CD4-positive, alpha-beta T cell treated with Interleukin-1 beta for 1 hour (primary cell): ENCODE measurements around the gene IL17RB.

ENCODE experiments used
- DNase-seq, 2 donors: peaks; one replicate each; pipeline ENCODE4 v3.0.0-alpha.2; 2020 to 2022

The IL17RB gene

DNA sequence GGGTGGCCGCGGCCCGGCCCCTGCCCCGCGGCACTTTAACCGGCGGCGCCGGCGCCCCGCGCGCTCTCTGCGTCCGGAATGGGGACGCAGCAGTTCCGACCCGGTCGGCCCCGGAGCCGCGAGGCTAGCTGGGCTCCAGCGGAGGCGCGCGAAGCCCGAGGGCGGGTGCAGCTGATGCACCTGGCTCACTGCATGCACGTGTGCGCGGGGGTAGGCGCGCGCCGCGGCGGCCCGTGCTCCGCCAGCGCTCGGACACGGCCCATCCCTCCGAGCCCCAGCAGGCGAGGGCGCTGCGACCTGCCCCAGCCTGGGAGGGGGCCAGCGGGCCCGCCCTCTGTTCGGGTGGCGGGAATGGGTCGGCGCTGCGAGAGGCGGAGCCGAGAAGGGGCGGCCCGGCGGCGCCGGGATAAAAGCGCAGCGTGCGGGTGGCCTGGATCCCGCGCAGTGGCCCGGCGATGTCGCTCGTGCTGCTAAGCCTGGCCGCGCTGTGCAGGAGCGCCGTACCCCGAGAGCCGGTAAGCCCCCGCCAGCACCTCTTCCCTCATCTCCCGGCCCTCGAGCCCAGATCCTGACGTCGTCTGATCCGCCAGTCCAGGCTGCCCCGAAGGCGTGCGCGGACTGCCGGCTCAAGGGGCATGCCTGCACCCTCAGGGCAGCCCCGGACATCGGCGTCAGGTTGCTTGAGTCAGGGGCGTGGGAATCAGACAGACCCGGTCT, at the start of gene IL17RB, which contains the start of gene CHDH:
TSS of gene IL17RB (plus strand) at position 435 of the 717 bp plus-strand sequence. CDS start at position 456, 21 bp downstream.
TSS of gene CHDH (minus strand) at position 286 of the 717 bp plus-strand sequence. CDS start 22,411 bp downstream, outside the sequence.
- DNase-seq = no peak

- no peak for DNase-seq
Measured at GRCh38 chr3:53798144-53798543, 48.2 kb upstream of the IL17RB start.

GRCh38 chr3:53799338-53799865, 47.0 kb upstream of the IL17RB start:
- DNase-seq = no peak

DNA sequence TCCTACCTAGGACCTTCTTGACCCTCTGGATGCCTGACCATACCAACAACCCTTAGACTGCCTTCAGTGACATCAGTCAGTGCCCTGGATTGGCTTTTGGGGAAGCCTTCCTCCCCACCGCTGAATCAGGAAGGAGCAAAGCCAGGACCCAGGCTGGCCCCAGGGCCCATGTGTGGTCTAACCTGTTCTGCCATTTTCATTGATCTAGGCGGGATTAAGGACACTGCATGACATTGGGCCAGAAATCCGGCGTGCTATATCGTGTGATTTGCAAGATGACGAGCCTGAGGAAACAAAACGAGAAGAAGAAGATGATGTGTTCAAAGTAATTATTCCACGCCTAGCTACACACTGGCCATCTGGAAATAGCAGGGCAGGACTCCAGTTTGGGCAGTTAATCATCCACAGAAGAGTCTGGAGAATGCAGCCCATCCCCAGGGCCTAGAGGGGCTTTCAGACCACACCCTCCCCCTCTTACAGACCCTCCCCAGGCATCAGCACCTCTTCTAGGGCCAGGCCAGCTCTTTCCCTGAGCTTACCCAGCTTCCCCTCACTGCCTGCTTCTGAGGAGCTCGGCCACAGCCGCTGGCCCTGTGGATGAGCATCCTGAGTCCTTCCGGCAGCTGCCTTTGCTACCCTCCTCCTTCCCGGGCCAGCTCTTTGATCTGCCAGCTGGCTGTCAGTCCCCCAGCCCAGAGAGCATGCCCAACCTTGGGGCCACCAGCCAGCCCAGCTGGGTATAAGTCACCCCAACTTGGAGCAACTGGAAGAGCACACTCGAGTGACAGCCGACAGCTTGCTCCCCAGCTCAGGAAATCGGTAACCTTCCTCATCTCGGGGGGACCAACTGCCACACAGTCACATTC, 46.1 kb upstream of the IL17RB start:
- DNase-seq = no peak

- DNase-seq = no peak
Measured at GRCh38 chr3:53801319-53801718, 45.0 kb upstream of the IL17RB start.

GRCh38 chr3:53802256-53802880, 44.0 kb upstream of the IL17RB start:
- DNase-seq = no peak

DNA sequence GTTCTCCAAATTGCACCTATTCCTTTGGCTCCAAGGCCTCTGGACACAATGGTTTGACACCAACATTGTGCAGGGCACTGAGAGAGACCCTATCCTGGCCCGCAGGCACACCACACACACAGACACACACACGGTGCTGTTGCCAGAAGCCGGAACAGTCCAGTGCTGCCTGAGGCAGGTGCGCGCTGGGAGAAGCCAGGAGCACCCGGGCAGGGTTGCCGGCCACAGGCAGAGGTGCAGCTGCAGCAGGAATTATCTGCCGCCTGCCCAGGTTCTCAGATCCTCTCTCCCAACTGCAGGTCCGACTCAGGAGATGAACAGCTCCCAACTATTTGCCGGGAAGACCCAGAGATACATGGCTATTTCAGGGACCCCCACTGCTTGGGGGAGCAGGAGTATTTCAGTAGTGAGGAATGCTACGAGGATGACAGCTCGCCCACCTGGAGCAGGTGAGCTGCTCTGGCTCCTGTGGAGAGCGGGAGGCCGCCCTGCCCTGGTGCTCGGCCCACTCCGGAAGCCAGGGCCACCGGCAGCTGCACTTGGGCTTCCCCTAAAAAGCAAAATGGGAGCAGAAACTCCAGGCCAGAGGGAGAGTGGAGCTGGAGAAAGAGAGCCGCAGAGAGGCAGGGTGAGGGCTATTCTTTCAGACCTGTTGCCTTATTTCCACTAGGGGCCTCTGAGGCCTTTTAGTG, 43.1 kb upstream of the IL17RB start:
- no peak for DNase-seq

- DNase-seq = no peak
Measured at GRCh38 chr3:53803816-53804695, 42.3 kb upstream of the IL17RB start.

GRCh38 chr3:53804697-53805462, 41.5 kb upstream of the IL17RB start:
- DNase-seq = no peak

DNA sequence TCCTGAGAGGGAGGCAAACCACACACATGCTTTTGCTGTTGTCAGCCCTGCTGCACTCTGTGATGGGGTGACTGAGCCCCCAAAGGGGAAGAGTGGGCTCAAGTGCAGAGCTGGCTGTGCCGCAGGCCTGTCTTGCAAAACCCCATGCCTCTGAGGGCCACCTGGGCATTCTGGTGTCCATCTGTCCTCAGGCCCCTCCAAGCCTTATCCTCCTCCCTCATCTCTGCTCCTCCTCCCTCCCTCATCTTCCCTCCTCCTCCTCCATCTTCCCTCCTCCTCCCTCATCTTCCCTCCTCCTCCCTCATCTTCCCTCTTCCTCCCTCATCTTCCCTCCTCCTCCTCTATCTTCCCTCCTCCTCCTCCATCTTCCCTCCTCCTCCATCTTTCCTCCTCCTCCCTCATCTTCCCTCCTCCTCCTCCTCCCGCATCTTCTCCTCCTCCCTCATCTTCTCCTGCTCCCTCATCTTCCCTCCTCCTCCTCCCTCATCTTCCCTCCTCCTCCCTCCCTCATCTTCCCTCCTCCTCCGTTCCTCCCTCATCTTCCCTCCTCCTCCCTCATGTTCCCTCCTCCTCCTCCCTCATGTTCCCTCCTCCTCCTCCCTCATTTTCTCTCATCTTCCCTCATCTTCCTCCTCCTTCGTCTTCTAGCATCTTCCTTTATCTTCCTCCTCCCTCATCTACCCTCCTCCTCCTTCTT, 40.8 kb upstream of the IL17RB start:
- DNase-seq = no peak

DNA sequence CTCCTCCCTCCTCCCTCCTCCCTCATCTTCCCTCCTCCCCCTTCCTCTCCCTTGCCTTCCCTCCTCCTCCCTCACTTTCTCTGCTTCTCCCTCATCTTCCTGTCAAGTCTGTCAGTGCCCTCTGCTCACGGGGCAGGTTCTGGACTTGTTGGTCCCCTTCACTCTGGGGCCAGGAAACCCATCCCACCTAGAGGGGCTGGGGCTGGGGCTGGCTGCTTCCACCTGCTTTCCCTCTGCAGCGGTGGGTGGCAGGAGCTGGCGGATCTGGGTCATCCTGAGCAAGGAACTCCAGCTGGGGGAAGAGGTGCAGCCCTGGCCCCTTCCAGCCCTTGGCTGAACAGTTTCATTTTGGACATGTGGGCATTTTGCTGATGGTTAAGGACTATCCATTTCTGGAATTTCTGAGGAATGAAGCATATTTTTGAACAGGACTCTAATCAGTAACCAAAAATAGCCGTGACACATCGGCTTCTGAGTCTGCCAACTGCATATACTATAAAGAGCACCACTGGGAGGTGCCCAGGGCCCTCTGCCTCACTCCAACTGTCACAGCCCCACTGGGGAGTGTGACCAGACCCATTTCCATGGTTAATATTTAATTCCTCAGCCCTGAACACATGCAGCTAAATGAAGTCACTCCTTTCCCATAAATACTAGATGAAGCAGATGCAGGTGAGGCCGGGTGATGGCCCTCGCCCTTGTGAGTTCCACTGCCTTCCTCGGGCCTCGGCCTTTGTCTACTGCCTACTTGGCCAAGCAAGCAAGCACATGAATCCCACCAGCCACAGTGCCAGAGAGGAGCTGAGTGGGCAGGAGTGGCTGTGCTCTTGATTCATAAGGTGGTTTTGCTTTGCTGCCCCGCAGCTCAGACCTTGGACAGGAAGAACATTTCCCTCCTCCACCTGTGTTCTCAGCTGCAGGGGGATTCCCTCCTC, 39.9 kb upstream of the IL17RB start:
- no peak for DNase-seq

- no peak for DNase-seq
Measured at GRCh38 chr3:53807117-53807810, 39.1 kb upstream of the IL17RB start.

- no peak for DNase-seq
Measured at GRCh38 chr3:53808496-53808895, 37.9 kb upstream of the IL17RB start.

GRCh38 chr3:53809267-53809666, 37.1 kb upstream of the IL17RB start:
- no peak for DNase-seq

GRCh38 chr3:53809764-53810400, 36.5 kb upstream of the IL17RB start:
- DNase-seq = no peak

- DNase-seq = no peak
Measured at GRCh38 chr3:53811143-53811927, 35.0 kb upstream of the IL17RB start.

DNA sequence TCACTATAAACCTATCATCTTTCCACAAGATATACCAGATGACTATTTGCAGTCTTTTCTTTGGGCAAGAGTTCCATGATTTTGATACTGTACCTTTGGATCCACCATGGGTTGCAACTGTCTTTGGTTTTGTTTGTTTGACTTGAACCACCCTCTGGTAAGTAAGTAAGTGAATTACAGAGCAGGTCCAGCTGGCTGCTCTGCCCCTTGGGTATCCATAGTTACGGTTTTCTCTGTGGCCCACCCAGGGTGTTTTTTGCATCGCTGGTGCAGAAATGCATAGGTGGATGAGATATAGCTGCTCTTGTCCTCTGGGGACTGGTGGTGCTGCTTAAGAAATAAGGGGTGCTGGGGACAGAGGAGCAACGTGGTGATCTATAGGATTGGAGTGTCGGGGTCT, 33.9 kb upstream of the IL17RB start:
- no peak for DNase-seq
